Measurements from ENCODE around the gene SETD3. TPM values are rescaled to one million over a fixed set of nuclear protein-coding genes. Genes with fewer than 3 reads are reported as not detected.

SETD3 gene
- total RNA-seq, 6 donors from 2014 or later, result 59.7 to 99.2 (median 77.6) TPM

GRCh38 chr14:99503848-99504453 is 23.3 kb upstream of the SETD3 start:
- no peaks in the 10 kb centered on the region for H3K9me3 ChIP-seq
- H3K36me3 ChIP-seq, result peaks cover 55 to 100% (median 87%) of the 10 kb centered on the region in 4 donors
- WGBS, 2 donors, result 93% methylated on average over 4 of the region's 4 CpGs
- H3K27ac ChIP-seq, result no peak overlapping the region
- H3K27me3 ChIP-seq, result no peaks in the 10 kb centered on the region
- ATAC-seq (ENCODE audit: low FRiP score in 2 of 2) (no peak), DNase-seq (peak in 1 of 2 donors; percentile 60)
- TF ChIP-seq, protein P1, sequence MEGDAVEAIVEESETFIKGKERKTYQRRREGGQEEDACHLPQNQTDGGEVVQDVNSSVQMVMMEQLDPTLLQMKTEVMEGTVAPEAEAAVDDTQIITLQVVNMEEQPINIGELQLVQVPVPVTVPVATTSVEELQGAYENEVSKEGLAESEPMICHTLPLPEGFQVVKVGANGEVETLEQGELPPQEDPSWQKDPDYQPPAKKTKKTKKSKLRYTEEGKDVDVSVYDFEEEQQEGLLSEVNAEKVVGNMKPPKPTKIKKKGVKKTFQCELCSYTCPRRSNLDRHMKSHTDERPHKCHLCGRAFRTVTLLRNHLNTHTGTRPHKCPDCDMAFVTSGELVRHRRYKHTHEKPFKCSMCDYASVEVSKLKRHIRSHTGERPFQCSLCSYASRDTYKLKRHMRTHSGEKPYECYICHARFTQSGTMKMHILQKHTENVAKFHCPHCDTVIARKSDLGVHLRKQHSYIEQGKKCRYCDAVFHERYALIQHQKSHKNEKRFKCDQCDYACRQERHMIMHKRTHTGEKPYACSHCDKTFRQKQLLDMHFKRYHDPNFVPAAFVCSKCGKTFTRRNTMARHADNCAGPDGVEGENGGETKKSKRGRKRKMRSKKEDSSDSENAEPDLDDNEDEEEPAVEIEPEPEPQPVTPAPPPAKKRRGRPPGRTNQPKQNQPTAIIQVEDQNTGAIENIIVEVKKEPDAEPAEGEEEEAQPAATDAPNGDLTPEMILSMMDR (IDR thresholded peaks at IDR 0.05), result no peak
- H3K4me3 ChIP-seq, result no peak overlapping the region
- H3K4me1 ChIP-seq, result peaks cover 0 to 7% (median 5%) of the 10 kb centered on the region in 4 donors

- no peaks in the 10 kb centered on the region for H3K9me3 ChIP-seq
- WGBS, 2 donors, result 86 to 87% methylated on average over 12 of the region's 14 CpGs
- DNase-seq, result no peak
- no peak for ATAC-seq (ENCODE audit: low FRiP score in 2 of 2)
- H3K27me3 ChIP-seq, result no peaks in the 10 kb centered on the region
- TF ChIP-seq POLR2AphosphoS5 (IDR thresholded peaks at IDR 0.05) (no peak), POLR2A (IDR thresholded peaks at IDR 0.05) (no peak), EP300 (IDR thresholded peaks at IDR 0.05) (no peak)
- TF ChIP-seq, protein P1 (IDR thresholded peaks at IDR 0.05), result no peak
- peaks cover 45 to 100% (median 86%) of the 10 kb centered on the region in 4 donors for H3K36me3 ChIP-seq
- no peak overlapping the region for H3K27ac ChIP-seq
- H3K4me1 ChIP-seq, result peaks cover 0 to 7% (median 5%) of the 10 kb centered on the region in 4 donors
- H3K4me3 ChIP-seq, result no peak overlapping the region
Measured at GRCh38 chr14:99502989-99503421, 22.3 kb upstream of the SETD3 start.

GRCh38 chr14:99497894-99498293 is 17.2 kb upstream of the SETD3 start:
- no peak for DNase-seq
- H3K36me3 ChIP-seq, result peaks cover 44 to 99% (median 73%) of the 10 kb centered on the region in 4 donors
- H3K27ac ChIP-seq, result no peak overlapping the region
- TF ChIP-seq, protein P1 (IDR thresholded peaks at IDR 0.05), result no peak
- TF ChIP-seq POLR2AphosphoS5 (IDR thresholded peaks at IDR 0.05), result no peak
- TF ChIP-seq EP300 (IDR thresholded peaks at IDR 0.05), result no peak
- no peak for TF ChIP-seq POLR2A (IDR thresholded peaks at IDR 0.05)
- no peak overlapping the region for H3K4me3 ChIP-seq
- no peak for ATAC-seq (ENCODE audit: low FRiP score in 2 of 2)
- no peaks in the 10 kb centered on the region for H3K9me3 ChIP-seq
- no peaks in the 10 kb centered on the region for H3K4me1 ChIP-seq
- no peaks in the 10 kb centered on the region for H3K27me3 ChIP-seq
- 93 to 96% methylated on average over 2 to 3 of the region's 3 CpGs for WGBS, 2 donors

DNA sequence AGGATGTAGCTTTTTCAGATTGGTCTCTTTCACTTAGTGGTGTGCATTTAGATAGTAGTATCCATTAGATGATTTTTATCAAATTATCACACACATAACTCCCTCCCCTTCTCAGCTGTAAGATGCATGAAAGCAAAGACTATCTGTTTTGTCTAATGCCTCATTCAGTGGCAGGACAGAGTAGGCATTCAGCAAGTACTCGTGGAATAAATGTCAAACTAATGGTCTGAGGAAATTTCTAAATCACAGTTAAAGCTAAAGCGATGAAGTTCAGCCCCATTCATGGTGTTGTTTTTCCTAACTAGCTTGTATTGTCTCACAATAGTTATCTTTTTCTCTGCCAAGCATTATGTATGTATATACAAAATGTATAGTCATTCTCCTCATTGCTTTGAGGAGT is 16.7 kb upstream of the SETD3 start:
- H3K36me3 ChIP-seq, result peaks cover 39 to 99% (median 71%) of the 10 kb centered on the region in 4 donors
- ATAC-seq (ENCODE audit: low FRiP score in 2 of 2) (no peak), DNase-seq (no peak)
- H3K27ac ChIP-seq, result no peak overlapping the region
- 95 to 98% methylated on average over 2 of the region's 2 CpGs for WGBS, 2 donors
- H3K9me3 ChIP-seq, result no peaks in the 10 kb centered on the region
- H3K4me3 ChIP-seq, result no peak overlapping the region
- no peak for TF ChIP-seq EP300 (IDR thresholded peaks at IDR 0.05)
- TF ChIP-seq POLR2AphosphoS5 (IDR thresholded peaks at IDR 0.05), result no peak
- no peak for TF ChIP-seq POLR2A (IDR thresholded peaks at IDR 0.05)
- TF ChIP-seq, protein P1 (IDR thresholded peaks at IDR 0.05), result no peak
- H3K4me1 ChIP-seq, result no peaks in the 10 kb centered on the region
- H3K27me3 ChIP-seq, result no peaks in the 10 kb centered on the region

DNA sequence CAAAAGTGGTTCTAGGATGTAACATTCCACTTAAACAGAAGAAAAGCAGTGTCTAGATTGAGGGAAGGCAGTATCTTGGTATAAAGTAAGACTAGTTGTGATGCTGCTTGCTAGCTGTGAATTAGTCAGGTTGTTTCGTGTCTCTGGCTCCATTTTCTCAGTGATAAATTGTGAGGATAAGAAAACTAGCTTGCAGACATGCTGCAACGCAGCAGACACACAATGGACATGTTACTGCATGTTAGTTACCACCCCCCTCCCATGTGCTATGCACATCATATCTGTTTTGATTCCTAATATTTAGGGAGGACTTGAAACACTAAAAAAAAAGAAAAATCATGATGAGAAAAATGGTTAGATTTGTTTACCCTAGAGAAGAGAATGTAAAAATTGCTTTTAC is 3.4 kb upstream of the SETD3 start:
- Histone ChIP-seq H3K27me3 (no peaks in the 10 kb centered on the region), H3K4me1 (peaks cover 26 to 39% (median 32%) of the 10 kb centered on the region in 4 donors), H3K9me3 (no peaks in the 10 kb centered on the region), H3K4me3 (no peak overlapping the region), H3K27ac (no peak overlapping the region), H3K36me3 (no peaks in the 10 kb centered on the region)
- DNase-seq, result no peak
- ATAC-seq (ENCODE audit: low FRiP score in 2 of 2), result no peak
- whole genome bisulfite sequencing, 2 donors, result 44 to 58% methylated on average over 2 of the region's 2 CpGs
- TF ChIP-seq EP300 (IDR thresholded peaks at IDR 0.05), result no peak
- no peak for TF ChIP-seq POLR2A (IDR thresholded peaks at IDR 0.05)

All from upper lobe of left lung (tissue), 6 donors.